Kidney epithelial cell (primary cell): ENCODE results near the gene EXTL1. TPM values are rescaled to one million over a fixed set of nuclear protein-coding genes. Genes with fewer than 3 reads are reported as not detected.
A peak's percentile ranks its signal among the peaks of the same experiment; 100 is the strongest.

Source experiments
- DNase-seq: peaks from one replicate; pipeline ENCODE4 v3.0.0-alpha.2; 2010; ENCODE audit warnings: low read depth
- H3K27me3 ChIP-seq: 2 replicates; pipeline ENCODE4 v1.6.0; 2011; ENCODE audit warnings: low read length; ENCODE audit not compliant: control insufficient read depth, insufficient read depth
- H3K36me3 ChIP-seq: 2 replicates; pipeline ENCODE4 v1.5.1; 2011; ENCODE audit warnings: low read length; ENCODE audit not compliant: control insufficient read depth, insufficient read depth
- H3K4me3 ChIP-seq: 2 replicates; pipeline ENCODE4 v1.5.1; 2011; ENCODE audit warnings: low read depth, mild to moderate bottlenecking, control low read depth, low read length
- CTCF ChIP-seq: IDR thresholded peaks from 2 replicates; pipeline ENCODE4 v1.5.1; 2011; ENCODE audit warnings: mild to moderate bottlenecking, moderate library complexity, low read length, control low read depth, inconsistent platforms; ENCODE audit not compliant: insufficient read depth, poor library complexity, severe bottlenecking
- total RNA-seq: library from RNA; depleted of rRNA; stranded (reverse); fragments of >200 nt; gene quantifications from 2 replicates; pipeline ENCODE4 v1.2.3, GENCODE V29; 2015

Gene EXTL1
- total RNA-seq, 1 donor from 2014 or later, result 1.3 TPM

GRCh38 chr1:26035959-26036755 is 14.6 kb downstream of the EXTL1 start:
- H3K27me3 ChIP-seq, result no peaks in the 10 kb centered on the region
- TF ChIP-seq CTCF, result peak; percentile 98
- H3K36me3 ChIP-seq, result no peaks in the 10 kb centered on the region
- DNase-seq, result peak; percentile 45
- peak overlapping the region; percentile 69 for H3K4me3 ChIP-seq

DNA sequence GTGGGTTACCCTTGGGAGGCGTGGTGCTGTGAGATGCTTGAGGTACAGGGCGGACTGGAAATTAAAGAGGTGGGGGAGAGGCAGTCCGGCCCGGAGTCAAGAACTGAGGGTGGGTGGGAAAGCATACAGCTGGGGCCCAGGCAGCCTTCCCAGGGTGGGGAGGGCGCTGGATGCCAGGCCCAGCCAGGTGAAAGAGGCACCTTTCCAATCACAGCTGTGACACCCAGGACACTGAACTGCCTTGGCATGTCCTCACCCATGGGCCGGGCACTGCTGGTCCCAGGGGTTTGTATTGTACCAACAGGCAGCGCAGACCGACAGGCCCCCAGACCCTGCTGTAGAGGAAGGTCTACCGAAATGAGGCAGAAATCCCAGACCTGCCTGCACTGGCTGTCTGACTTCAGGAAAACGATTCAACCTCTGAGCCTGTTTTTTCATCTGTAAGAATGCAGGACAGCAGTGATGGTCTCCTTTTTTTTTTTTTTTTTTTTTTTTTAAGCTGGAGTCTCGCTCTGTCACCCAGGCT is 15.2 kb downstream of the EXTL1 start:
- no peak for DNase-seq
- Histone ChIP-seq H3K4me3 (no peak overlapping the region), H3K27me3 (peaks cover 5% of the 10 kb centered on the region), H3K36me3 (no peaks in the 10 kb centered on the region)
- TF ChIP-seq CTCF, result no peak

GRCh38 chr1:26037904-26038303 is 16.3 kb downstream of the EXTL1 start:
- no peak for TF ChIP-seq CTCF
- no peak for DNase-seq
- Histone ChIP-seq H3K27me3 (peaks cover 11% of the 10 kb centered on the region), H3K4me3 (no peak overlapping the region), H3K36me3 (no peaks in the 10 kb centered on the region)

- peaks cover 15% of the 10 kb centered on the region for H3K27me3 ChIP-seq
- no peak overlapping the region for H3K4me3 ChIP-seq
- TF ChIP-seq CTCF, result no peak
- H3K36me3 ChIP-seq, result no peaks in the 10 kb centered on the region
- no peak for DNase-seq
Observed at GRCh38 chr1:26038477-26038876, 16.9 kb downstream of the EXTL1 start.

- TF ChIP-seq CTCF, result no peak
- DNase-seq, result no peak
- Histone ChIP-seq H3K27me3 (peaks cover 16% of the 10 kb centered on the region), H3K4me3 (no peak overlapping the region), H3K36me3 (no peaks in the 10 kb centered on the region)
Observed at GRCh38 chr1:26038904-26039303, 17.3 kb downstream of the EXTL1 start.
